ENCODE measurements around the gene TMC8.

TMC8 gene

GRCh38 chr17:78132767-78133178 is 2.2 kb downstream of the TMC8 start:
- TF ChIP-seq CTCF (IDR thresholded peaks at IDR 0.05; ENCODE audit: insufficient read depth, low read depth, low read length, missing control alignments): no peak
- DNase-seq (ENCODE audit: low read depth): no peak
- peak overlapping the region; percentile 87 for H3K4me3 ChIP-seq (ENCODE audit: low read depth, low read length)

DNA sequence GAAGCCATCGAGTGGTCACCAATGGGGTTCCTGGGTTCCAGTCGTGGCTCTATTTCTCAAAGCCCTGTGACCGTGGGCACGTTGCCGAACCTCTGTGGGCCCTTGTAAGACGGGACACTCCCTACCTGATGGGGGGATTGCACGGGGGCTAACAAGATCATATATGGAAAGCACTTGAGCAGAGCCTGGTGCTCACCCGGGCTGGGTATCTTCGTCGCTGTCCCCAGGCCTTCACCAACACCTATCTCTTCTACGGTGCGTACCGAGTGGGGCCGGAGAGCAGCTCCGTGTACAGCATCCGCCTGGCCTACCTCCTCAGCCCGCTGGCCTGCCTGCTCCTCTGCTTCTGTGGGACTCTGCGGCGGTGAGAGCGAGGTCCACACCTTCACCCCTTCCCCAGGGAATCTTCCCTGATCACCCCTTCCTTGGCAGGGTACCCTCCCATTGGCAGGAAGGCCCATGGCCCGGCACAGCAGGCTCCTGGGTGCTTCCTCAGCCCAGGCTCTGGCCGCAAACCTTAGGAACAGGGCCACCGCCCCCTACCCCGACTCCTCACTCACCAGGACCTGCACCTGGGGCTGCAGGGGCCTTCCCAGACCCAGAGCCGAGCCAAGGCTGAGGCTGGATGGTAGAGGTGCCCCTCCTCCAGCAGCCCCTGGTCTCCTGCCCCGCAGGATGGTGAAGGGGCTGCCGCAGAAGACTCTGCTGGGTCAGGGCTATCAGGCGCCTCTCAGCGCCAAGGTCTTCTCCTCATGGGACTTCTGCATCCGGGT is 2.8 kb downstream of the TMC8 start:
- H3K4me3 ChIP-seq (ENCODE audit: low read depth, low read length): peak overlapping the region; percentile 87

DNA sequence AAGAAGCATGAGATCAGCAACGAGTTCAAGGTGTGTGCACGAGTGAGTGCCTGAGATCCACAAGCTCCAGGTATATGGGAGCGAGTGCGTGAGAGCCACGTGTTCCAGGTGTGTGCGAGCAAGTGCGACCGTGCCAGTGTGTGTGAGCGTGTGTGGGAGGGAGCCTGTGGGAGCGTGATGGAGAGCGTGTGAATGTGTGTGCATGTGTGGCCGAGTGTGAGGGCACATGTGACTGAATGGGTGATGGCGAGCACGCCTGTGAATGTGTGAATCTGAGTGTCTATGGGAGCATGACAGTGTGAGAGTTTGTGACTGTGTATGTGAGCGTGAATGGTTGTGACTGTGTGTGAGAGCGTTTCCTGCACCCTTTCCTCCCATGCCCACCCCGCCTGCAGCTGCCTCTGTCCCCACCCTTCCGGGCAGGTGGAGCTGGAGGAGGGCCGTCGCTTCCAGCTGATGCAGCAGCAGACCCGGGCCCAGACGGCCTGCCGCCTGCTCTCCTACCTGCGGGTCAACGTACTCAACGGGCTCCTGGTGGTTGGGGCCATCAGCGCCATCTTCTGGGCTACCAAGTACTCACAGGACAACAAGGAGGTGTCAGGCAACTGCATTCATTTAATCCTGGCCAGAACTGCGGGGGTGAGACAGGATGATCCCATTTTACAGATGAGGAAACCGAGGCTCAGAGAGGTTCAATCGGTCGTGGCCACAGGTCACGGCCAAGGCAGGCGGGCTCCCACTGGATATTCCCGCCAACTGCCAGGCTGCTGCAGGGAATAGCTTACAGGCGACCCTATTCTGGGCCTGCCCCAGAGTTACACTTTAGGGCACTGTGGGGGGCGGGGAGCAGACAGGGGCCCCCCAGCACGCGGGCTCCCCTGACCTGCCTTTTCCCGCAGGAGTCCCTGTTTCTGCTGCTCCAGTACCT is 3.7 kb downstream of the TMC8 start:
- TF ChIP-seq CTCF (IDR thresholded peaks at IDR 0.05; ENCODE audit: insufficient read depth, low read depth, low read length, missing control alignments): peak; percentile 78
- peak; percentile 90 for DNase-seq (ENCODE audit: low read depth)
- H3K4me3 ChIP-seq (ENCODE audit: low read depth, low read length): peak overlapping the region; percentile 87

More for the DNA sequence above, 2.8 kb downstream of the TMC8 start:
- no peak for DNase-seq (ENCODE audit: low read depth)
- no peak for TF ChIP-seq CTCF (IDR thresholded peaks at IDR 0.05; ENCODE audit: insufficient read depth, low read depth, low read length, missing control alignments)

DNA sequence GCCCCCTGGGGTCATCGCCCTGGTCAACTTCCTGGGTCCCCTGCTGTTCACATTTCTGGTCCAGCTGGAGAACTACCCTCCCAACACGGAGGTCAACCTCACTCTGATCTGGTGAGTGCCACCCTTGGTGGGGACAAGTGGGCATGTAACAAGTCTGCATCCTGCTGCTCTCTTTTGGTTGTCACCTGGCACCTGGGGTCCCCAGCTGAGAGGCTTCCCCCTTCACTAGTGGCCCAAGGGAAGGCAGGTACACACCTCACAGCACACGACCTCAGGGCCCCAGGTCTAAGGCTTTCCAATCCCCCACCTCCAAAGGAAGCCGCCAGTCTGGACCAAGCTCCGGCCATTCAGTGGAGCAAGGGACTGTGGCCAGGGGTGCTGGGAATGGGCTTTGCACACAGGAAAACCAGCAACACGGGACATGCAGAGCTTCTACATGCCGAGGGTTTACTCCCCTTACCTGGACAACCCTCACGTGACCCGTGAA is 4.4 kb downstream of the TMC8 start:
- no peak overlapping the region for H3K4me3 ChIP-seq (ENCODE audit: low read depth, low read length)
- no peak for TF ChIP-seq CTCF (IDR thresholded peaks at IDR 0.05; ENCODE audit: insufficient read depth, low read depth, low read length, missing control alignments)
- no peak for DNase-seq (ENCODE audit: low read depth)

- no peak for DNase-seq (ENCODE audit: low read depth)
- no peak for TF ChIP-seq CTCF (IDR thresholded peaks at IDR 0.05; ENCODE audit: insufficient read depth, low read depth, low read length, missing control alignments)
- no peak overlapping the region for H3K4me3 ChIP-seq (ENCODE audit: low read depth, low read length)
Measured at GRCh38 chr17:78135858-78136500, 5.4 kb downstream of the TMC8 start.

- DNase-seq (ENCODE audit: low read depth): peak; percentile 68
- peak; percentile 75 for TF ChIP-seq CTCF (IDR thresholded peaks at IDR 0.05; ENCODE audit: insufficient read depth, low read depth, low read length, missing control alignments)
- no peak overlapping the region for H3K4me3 ChIP-seq (ENCODE audit: low read depth, low read length)
Measured at GRCh38 chr17:78137392-78138203, 7.0 kb downstream of the TMC8 start.

All from GM12865 (cell line).